ACHN (cell line): ENCODE results near the gene CFAP210.
A peak's percentile ranks its signal among the peaks of the same experiment; 100 is the strongest.
"Not testable (repeated sequence)": the region's sequence is repeated elsewhere in the genome, so short reads cannot be mapped to it uniquely, and the experiment has no call there.

Source experiments
- DNase-seq: peaks from one replicate; pipeline ENCODE4 v3.0.0-alpha.2; 2015
- in situ Hi-C: cut with HindIII; loops from 2 replicates; pipeline ENCODE4 v1.10.0; 2017; ENCODE audit warnings: low sequenced_read_pairs, low pct_ligation_motif_present, low pct_unique_long_range_greater_than_20kb

CFAP210 gene

GRCh38 chr2:169715379-169716237 is 21.4 kb upstream of the CFAP210 start:
- in situ Hi-C loops: no loop called here
- no peak for DNase-seq

GRCh38 chr2:169714699-169715098 is 20.5 kb upstream of the CFAP210 start:
- in situ Hi-C loops: no loop called here

GRCh38 chr2:169713331-169713730 is 19.1 kb upstream of the CFAP210 start:
- in situ Hi-C loops: no loop called here
- DNase-seq: no peak

More at GRCh38 chr2:169714699-169715098, 20.5 kb upstream of the CFAP210 start:
- DNase-seq: no peak

- in situ Hi-C loops: no loop called here
- DNase-seq: no peak
Observed at GRCh38 chr2:169712791-169713227, 18.6 kb upstream of the CFAP210 start.

- in situ Hi-C loops: no loop called here
- DNase-seq: no peak
Observed at GRCh38 chr2:169711751-169712509, 17.7 kb upstream of the CFAP210 start.

GRCh38 chr2:169709981-169710380 is 15.8 kb upstream of the CFAP210 start:
- in situ Hi-C loops: no loop called here
- DNase-seq: no peak

GRCh38 chr2:169709331-169709730 is 15.1 kb upstream of the CFAP210 start:
- DNase-seq: no peak
- in situ Hi-C loops: no loop called here

GRCh38 chr2:169707626-169708025 is 13.4 kb upstream of the CFAP210 start:
- DNase-seq: no peak
- in situ Hi-C loops: no loop called here

- in situ Hi-C loops: no loop called here
- DNase-seq: no peak
Observed at GRCh38 chr2:169705927-169706326, 11.7 kb upstream of the CFAP210 start.

GRCh38 chr2:169704160-169704708 is 10.0 kb upstream of the CFAP210 start:
- in situ Hi-C loops: no loop called here
- DNase-seq: no peak

- DNase-seq: no peak
- in situ Hi-C loops: no loop called here
Observed at GRCh38 chr2:169702996-169703395, 8.8 kb upstream of the CFAP210 start.

GRCh38 chr2:169699173-169699572 is 5.0 kb upstream of the CFAP210 start:
- in situ Hi-C loops, DNase-seq: not testable (repeated sequence)

- DNase-seq: no peak
- in situ Hi-C loops: no loop called here
Observed at GRCh38 chr2:169696381-169696780, 2.2 kb upstream of the CFAP210 start.

- in situ Hi-C loops: no loop called here
- DNase-seq: no peak
Observed at GRCh38 chr2:169694894-169695260, 672 bp upstream of the CFAP210 start.

- in situ Hi-C loops: no loop called here
- DNase-seq: peak; percentile 24
Observed at GRCh38 chr2:169693360-169693759, 845 bp downstream of the CFAP210 start.

- DNase-seq: no peak
- in situ Hi-C loops: no loop called here
Observed at GRCh38 chr2:169692718-169693117, 1.5 kb downstream of the CFAP210 start.

GRCh38 chr2:169690958-169691357 is 3.2 kb downstream of the CFAP210 start:
- in situ Hi-C loops: no loop called here
- DNase-seq: no peak

GRCh38 chr2:169687943-169688342 is 6.3 kb downstream of the CFAP210 start:
- in situ Hi-C loops, DNase-seq: not testable (repeated sequence)

- in situ Hi-C loops, DNase-seq: not testable (repeated sequence)
Observed at GRCh38 chr2:169686825-169687224, 7.4 kb downstream of the CFAP210 start.
